Naive thymus-derived CD8-positive, alpha-beta T cell (primary cell): ENCODE data around the gene DIAPH2. TPM values are rescaled to one million over a fixed set of nuclear protein-coding genes. Genes with fewer than 3 reads are reported as not detected.
A peak's percentile ranks its signal among the peaks of the same experiment; 100 is the strongest.

Experiments
- ATAC-seq, 2 donors: fragments of 150-1000 bp; cut with Tn5 transposase in 1 of 2; sonication (Bioruptor Pico), chemical (Tn5 transposase) in 1 of 2; 1 replicate in 1 of 2; 2 replicates in 1 of 2; pipeline ENCODE4 v1.10.0; 2021; ENCODE audit warnings: mild to moderate bottlenecking in 2 of 2, moderate library complexity in 2 of 2
- POLR2A ChIA-PET: fragments of 350-600 bp; sonication (Branson Sonifier 250); formaldehyde crosslinking; loops from one replicate; lab custom pipeline; 2021; ENCODE audit warnings: antibody characterized with exemption; lab: Charles Lee
- DNase-seq, 10 donors: peaks; one replicate each; pipeline versions ENCODE4 v3.0.0 to v3.0.0-alpha.2; 2020 to 2022
- H3K27ac Mint-ChIP-seq, 10 donors: one replicate each; pipeline ENCODE4 v1.8.0; 2020 to 2022; ENCODE audit warnings: mild to moderate bottlenecking in 10 of 10, mixed read lengths in 10 of 10, moderate library complexity in 4 of 10, inconsistent platforms in 1 of 10
- H3K27me3 Mint-ChIP-seq, 5 donors: one replicate each; pipeline ENCODE4 v1.8.0; 2021 to 2022; ENCODE audit warnings: mixed read lengths in 5 of 5
- H3K36me3 Mint-ChIP-seq, 3 donors: one replicate each; pipeline ENCODE4 v1.8.0; 2020 to 2022; ENCODE audit warnings: mixed read lengths in 3 of 3, mild to moderate bottlenecking in 2 of 3, inconsistent platforms in 1 of 3
- H3K4me1 Mint-ChIP-seq, 4 donors: one replicate each; pipeline ENCODE4 v1.8.0; 2021 to 2022; ENCODE audit warnings: mixed read lengths in 4 of 4
- H3K4me3 Mint-ChIP-seq, 10 donors: one replicate each; pipeline ENCODE4 v1.8.0; 2020 to 2022; ENCODE audit warnings: mild to moderate bottlenecking in 10 of 10, mixed read lengths in 10 of 10, moderate library complexity in 6 of 10, inconsistent platforms in 1 of 10
- H3K9me3 Mint-ChIP-seq, 9 donors: one replicate each; pipeline ENCODE4 v1.8.0; 2020 to 2022; ENCODE audit warnings: mixed read lengths in 9 of 9, mild to moderate bottlenecking in 3 of 9, inconsistent platforms in 1 of 9, moderate library complexity in 1 of 9
- polyA plus RNA-seq, 3 donors: library from polyadenylated mRNA; unstranded; fragments of 300-500 nt; fragmentation: Illumina TruSeq; gene quantifications; one replicate each; pipeline ENCODE4 v1.2.3, GENCODE V29; 2021
- total RNA-seq, 8 experiments: library from RNA in 2 of 8; stranded (reverse) in 2 of 8; gene quantifications; one replicate each; pipeline ENCODE4 v1.2.3 and lab custom pipeline; 2021 to 2026

Gene DIAPH2
- total and polyA plus RNA-seq, 5 experiments from 2014 or later, result 4.2 to 6.1 (median 5.9) TPM

- POLR2A ChIA-PET, result no interaction called here
- H3K4me3 Mint-ChIP-seq, result no peak overlapping the region
- H3K27ac Mint-ChIP-seq, result no peak overlapping the region
- no peak for DNase-seq
- no peaks in the 10 kb centered on the region for H3K27me3 Mint-ChIP-seq
- no peak for ATAC-seq
- peaks cover 5 to 37% (median 23%) of the 10 kb centered on the region in 3 donors for H3K36me3 Mint-ChIP-seq
- H3K4me1 Mint-ChIP-seq, result peaks cover 0 to 4% (median 0%) of the 10 kb centered on the region in 4 donors
- H3K9me3 Mint-ChIP-seq, result peaks cover 0 to 36% (median 19%) of the 10 kb centered on the region in 9 donors
Measured at GRCh38 chrX:97529536-97530200, 845.0 kb downstream of the DIAPH2 start.

- peaks cover 0 to 4% (median 0%) of the 10 kb centered on the region in 4 donors for H3K4me1 Mint-ChIP-seq
- ATAC-seq (no peak), DNase-seq (no peak)
- POLR2A ChIA-PET, result no interaction called here
- H3K9me3 Mint-ChIP-seq, result peaks cover 0 to 36% (median 19%) of the 10 kb centered on the region in 9 donors
- H3K27ac Mint-ChIP-seq, result no peak overlapping the region
- H3K36me3 Mint-ChIP-seq, result peaks cover 5 to 30% (median 15%) of the 10 kb centered on the region in 3 donors
- no peaks in the 10 kb centered on the region for H3K27me3 Mint-ChIP-seq
- H3K4me3 Mint-ChIP-seq, result no peak overlapping the region
Measured at GRCh38 chrX:97531825-97532224, 847.2 kb downstream of the DIAPH2 start.

GRCh38 chrX:97538745-97539144 lies 854.1 kb downstream of the DIAPH2 start:
- no peak for ATAC-seq

GRCh38 chrX:97539970-97540519 lies 855.4 kb downstream of the DIAPH2 start:
- no peak for DNase-seq
- Mint-ChIP-seq H3K4me1 (no peaks in the 10 kb centered on the region), H3K36me3 (no peaks in the 10 kb centered on the region), H3K27ac (no peak overlapping the region), H3K4me3 (no peak overlapping the region), H3K9me3 (no peaks in the 10 kb centered on the region), H3K27me3 (no peaks in the 10 kb centered on the region)
- POLR2A ChIA-PET, result no interaction called here
- no peak for ATAC-seq

More at GRCh38 chrX:97538745-97539144, 854.1 kb downstream of the DIAPH2 start:
- no peak for DNase-seq
- Mint-ChIP-seq H3K36me3 (no peaks in the 10 kb centered on the region), H3K27ac (no peak overlapping the region), H3K9me3 (no peaks in the 10 kb centered on the region), H3K4me3 (no peak overlapping the region), H3K4me1 (no peaks in the 10 kb centered on the region), H3K27me3 (no peaks in the 10 kb centered on the region)
- POLR2A ChIA-PET, result no interaction called here

GRCh38 chrX:97547877-97548578 lies 863.4 kb downstream of the DIAPH2 start:
- Mint-ChIP-seq H3K27ac (no peak overlapping the region), H3K36me3 (no peaks in the 10 kb centered on the region), H3K4me3 (no peak overlapping the region), H3K27me3 (no peaks in the 10 kb centered on the region), H3K9me3 (no peaks in the 10 kb centered on the region), H3K4me1 (no peaks in the 10 kb centered on the region)
- POLR2A ChIA-PET, result no interaction called here
- no peak for DNase-seq
- ATAC-seq, result no peak

GRCh38 chrX:97551821-97552220 lies 867.2 kb downstream of the DIAPH2 start:
- Mint-ChIP-seq H3K4me3 (no peak overlapping the region), H3K27ac (no peak overlapping the region), H3K9me3 (no peaks in the 10 kb centered on the region), H3K4me1 (no peaks in the 10 kb centered on the region), H3K27me3 (no peaks in the 10 kb centered on the region), H3K36me3 (no peaks in the 10 kb centered on the region)
- DNase-seq, result no peak
- ATAC-seq, result no peak
- POLR2A ChIA-PET, result no interaction called here

- ATAC-seq (no peak), DNase-seq (no peak)
- Mint-ChIP-seq H3K36me3 (no peaks in the 10 kb centered on the region), H3K27me3 (no peaks in the 10 kb centered on the region), H3K27ac (no peak overlapping the region), H3K4me1 (no peaks in the 10 kb centered on the region), H3K4me3 (no peak overlapping the region), H3K9me3 (no peaks in the 10 kb centered on the region)
- POLR2A ChIA-PET, result no interaction called here
Measured at GRCh38 chrX:97553833-97554232, 869.2 kb downstream of the DIAPH2 start.

- Mint-ChIP-seq H3K4me1 (no peaks in the 10 kb centered on the region), H3K9me3 (no peaks in the 10 kb centered on the region), H3K27ac (no peak overlapping the region), H3K4me3 (no peak overlapping the region), H3K36me3 (no peaks in the 10 kb centered on the region), H3K27me3 (no peaks in the 10 kb centered on the region)
- DNase-seq (no peak), ATAC-seq (no peak)
- POLR2A ChIA-PET, result no interaction called here
Measured at GRCh38 chrX:97556359-97556758, 871.7 kb downstream of the DIAPH2 start.

GRCh38 chrX:97563531-97564133 lies 879.0 kb downstream of the DIAPH2 start:
- peak overlapping the region; percentile 75 to 91 (median 86) for H3K4me3 Mint-ChIP-seq
- H3K27me3 Mint-ChIP-seq, result no peaks in the 10 kb centered on the region
- peaks cover 0 to 11% (median 7%) of the 10 kb centered on the region in 4 donors for H3K4me1 Mint-ChIP-seq
- H3K36me3 Mint-ChIP-seq, result no peaks in the 10 kb centered on the region
- peak; percentile 95 to 97 for ATAC-seq
- no peaks in the 10 kb centered on the region for H3K9me3 Mint-ChIP-seq
- POLR2A ChIA-PET, result interaction anchor here (0.9 kb wide), 1 partner anchor 9 kb away, joined by 3 read pairs; no protein-coding TSS in a partner anchor
- H3K27ac Mint-ChIP-seq, result peak overlapping the region; percentile 89 to 96 (median 93)
- peak; percentile 0 to 67 (median 26) for DNase-seq

- DNase-seq, result no peak
- peak overlapping the region in 4 of 10 donors; percentile 90 to 96 (median 93) for H3K27ac Mint-ChIP-seq
- H3K36me3 Mint-ChIP-seq, result no peaks in the 10 kb centered on the region
Measured at GRCh38 chrX:97564496-97564895, 879.9 kb downstream of the DIAPH2 start.

GRCh38 chrX:97587171-97587570 lies 902.5 kb downstream of the DIAPH2 start:
- DNase-seq (no peak), ATAC-seq (no peak)
- H3K27me3 Mint-ChIP-seq, result no peaks in the 10 kb centered on the region
- POLR2A ChIA-PET, result no interaction called here
- no peaks in the 10 kb centered on the region for H3K4me1 Mint-ChIP-seq
- peaks cover 0 to 6% (median 4%) of the 10 kb centered on the region in 3 donors for H3K36me3 Mint-ChIP-seq
- no peaks in the 10 kb centered on the region for H3K9me3 Mint-ChIP-seq
- no peak overlapping the region for H3K4me3 Mint-ChIP-seq
- no peak overlapping the region for H3K27ac Mint-ChIP-seq

More at GRCh38 chrX:97564496-97564895, 879.9 kb downstream of the DIAPH2 start:
- H3K4me1 Mint-ChIP-seq, result peaks cover 0 to 11% (median 7%) of the 10 kb centered on the region in 4 donors
- H3K4me3 Mint-ChIP-seq, result peak overlapping the region in 3 of 10 donors; percentile 75 to 91 (median 82)
- POLR2A ChIA-PET, result no interaction called here
- no peak for ATAC-seq
- H3K9me3 Mint-ChIP-seq, result no peaks in the 10 kb centered on the region
- H3K27me3 Mint-ChIP-seq, result no peaks in the 10 kb centered on the region

GRCh38 chrX:97594646-97595224 lies 910.1 kb downstream of the DIAPH2 start:
- Mint-ChIP-seq H3K36me3 (peaks cover 0 to 3% (median 2%) of the 10 kb centered on the region in 3 donors), H3K9me3 (no peaks in the 10 kb centered on the region), H3K27ac (no peak overlapping the region), H3K4me3 (no peak overlapping the region), H3K4me1 (peaks cover 0 to 11% (median 5%) of the 10 kb centered on the region in 4 donors), H3K27me3 (no peaks in the 10 kb centered on the region)
- DNase-seq (no peak), ATAC-seq (no peak)
- POLR2A ChIA-PET, result no interaction called here
